GM21360 (cell line): ENCODE data around the gene ERRFI1.

ENCODE experiments used
- ATAC-seq: cut with Tn5 transposase; IDR thresholded peaks from one replicate; pipeline ENCODE4 v1.9.1; 2021; ENCODE audit warnings: mild to moderate bottlenecking, moderate library complexity; ENCODE audit not compliant: unreplicated experiment

The ERRFI1 gene

DNA sequence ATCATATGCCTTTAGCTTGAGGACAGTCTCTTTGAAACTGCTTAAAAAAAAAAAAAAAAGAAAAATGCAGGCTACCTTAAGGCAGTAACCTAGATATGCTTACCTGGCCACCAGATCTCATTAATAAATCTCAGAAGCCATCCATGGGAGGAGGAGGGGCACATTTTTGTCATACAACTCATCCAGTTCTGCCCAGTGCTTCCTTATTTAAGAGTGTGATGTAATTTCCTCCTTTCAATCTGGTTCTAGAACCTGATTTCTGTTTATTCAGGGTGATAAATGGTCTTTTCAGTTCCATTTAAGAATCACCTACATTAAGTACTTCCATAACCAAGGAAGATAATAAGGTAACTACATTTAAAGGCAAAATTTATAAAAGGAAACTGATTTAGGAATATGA is 6.1 kb downstream of the ERRFI1 start:
- no peak for ATAC-seq

DNA sequence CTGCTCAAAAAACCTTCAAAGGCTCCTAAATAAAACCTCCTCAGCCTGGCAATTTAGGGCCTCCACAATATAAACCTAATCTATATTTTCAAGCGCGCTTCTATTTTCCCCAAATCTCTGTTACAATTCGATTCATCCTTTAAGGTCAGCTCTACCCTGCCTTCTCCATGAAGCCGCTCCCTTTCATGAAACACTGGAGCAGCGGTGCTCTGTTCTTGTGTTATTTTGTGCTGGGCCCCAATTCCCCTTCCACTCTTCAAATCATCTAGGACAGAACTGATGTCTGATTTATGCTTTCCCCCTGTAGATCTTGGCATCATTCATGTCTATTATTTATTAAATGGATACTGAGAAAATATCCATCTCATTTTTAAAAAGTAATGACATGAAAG is 6.9 kb downstream of the ERRFI1 start:
- ATAC-seq = no peak

DNA sequence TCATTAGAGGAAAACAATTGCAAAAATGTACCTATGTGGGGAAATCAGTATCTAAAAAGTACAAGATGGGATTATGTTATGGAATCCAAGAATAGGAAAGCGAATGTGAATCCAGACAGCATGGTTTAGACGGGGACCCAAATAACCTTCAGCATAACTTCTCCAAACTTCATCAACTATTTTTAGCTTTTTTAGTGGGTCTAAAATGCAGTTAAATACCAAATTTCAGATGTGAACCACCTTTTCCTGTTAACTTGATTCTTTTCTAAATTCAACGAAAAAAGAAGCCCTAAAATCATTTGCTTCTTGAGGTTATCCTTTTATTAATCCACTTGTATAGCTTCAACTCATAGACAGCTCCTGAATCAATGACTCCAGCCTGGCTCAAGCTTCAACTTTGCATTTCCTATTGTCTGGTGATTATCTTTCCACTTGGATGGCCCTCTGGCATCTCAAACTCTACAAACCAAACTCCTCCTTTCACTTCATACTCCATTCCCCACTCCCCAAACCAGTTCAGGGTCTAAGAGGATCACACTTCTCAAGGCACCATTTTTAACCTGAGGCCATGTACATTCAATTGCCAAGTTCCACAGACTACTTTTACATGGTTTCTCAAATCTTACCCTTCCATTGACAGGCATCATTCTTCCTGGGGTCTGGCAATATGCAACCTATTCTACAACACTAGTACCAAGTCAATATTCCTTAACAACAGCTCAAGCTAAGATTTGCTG is 7.4 kb downstream of the ERRFI1 start:
- no peak for ATAC-seq

DNA sequence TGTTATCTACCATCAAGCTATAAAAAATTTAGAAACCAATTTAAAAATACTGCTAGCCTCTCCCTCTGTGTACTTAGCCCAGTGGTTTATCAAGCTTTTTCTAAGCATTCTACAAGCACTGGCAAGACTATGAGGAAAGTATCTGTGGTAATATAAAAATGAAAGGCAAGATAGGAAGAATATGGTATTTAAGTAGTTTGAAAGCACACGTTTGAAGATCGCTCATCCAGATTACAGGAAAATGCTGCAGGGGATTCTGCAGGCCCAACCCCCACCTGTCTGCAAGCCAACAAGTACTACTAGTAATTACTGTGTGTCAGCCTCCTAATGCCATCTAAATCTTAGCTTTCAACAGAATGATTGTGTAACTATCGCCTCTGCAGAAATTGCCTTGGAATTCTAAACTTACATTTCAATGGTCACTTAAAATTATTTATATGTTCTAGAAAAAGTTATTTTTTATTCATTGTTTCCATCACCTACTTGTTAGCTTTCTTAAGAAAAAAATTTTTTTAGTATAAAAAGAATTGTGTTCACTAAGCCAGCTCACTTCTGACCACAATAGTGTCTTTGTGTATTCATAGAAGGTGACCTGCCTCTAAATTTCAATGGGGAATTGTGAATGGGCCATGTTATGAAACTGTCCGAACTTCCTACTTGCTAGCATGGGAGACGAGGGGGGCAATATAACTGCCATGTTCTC is 8.5 kb downstream of the ERRFI1 start:
- ATAC-seq = no peak

DNA sequence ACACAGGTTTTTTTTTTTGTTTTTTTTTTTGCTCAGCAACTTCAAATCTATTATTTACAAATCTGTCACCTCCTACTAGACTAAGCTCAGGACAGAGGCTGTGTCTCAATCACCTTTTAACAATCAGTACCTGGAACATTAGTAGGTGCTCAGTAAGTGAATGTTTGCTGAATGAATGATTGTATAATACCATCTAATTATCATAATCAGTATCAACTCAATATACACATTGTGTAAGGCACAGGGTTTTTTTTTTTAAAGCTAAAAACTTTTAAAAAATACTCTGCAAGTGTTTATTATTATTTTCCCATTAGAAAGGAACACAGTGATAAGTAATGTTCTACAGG is 9.2 kb downstream of the ERRFI1 start:
- ATAC-seq = no peak

DNA sequence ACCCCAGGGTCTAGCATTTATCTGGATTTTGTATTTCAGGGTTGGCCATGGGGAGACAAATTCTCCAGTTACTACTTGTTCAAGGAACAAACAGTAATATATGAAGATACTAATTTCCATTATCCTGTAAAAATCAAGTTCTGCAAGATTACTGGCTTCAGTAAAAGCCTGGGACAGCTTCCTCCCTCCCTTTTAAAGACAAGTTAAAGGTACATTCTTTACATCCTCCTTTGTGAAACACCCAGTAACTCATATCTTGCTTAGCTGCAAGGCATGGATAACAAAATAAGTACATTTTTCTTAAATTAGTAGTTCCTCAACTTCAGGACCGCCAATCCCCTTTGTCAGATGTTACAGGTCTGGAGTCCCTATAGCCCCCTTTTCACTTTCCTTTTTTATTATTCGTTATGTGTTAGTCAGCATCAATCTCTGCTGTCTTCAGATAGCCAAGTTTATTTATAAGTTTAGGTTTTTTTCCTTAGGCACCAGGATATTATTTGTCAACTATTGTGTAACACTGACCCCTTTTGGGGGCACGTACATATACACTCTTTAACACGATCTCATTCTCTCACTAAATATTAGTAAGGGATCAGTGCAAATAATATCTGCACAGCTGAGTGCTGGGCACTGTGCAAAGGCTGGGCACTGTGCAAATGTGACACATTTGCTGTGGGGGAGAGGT is 9.8 kb downstream of the ERRFI1 start:
- no peak for ATAC-seq

DNA sequence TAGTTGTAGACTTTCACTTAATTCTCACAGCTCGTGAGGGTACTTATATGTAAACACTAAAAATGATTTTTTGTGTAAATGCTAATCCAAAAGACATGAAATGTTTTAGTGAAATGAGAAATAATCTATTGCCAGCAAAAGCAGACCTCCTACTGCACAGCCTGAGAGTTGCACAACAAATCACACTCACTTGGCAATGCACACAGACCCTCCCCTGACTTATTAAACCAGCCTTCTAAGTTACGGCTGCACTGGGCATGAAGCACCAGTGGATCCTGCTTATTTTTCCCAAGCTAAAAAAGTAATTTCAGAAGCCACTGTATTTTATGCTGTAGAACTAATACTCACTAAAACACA is 10.3 kb downstream of the ERRFI1 start:
- ATAC-seq = no peak

DNA sequence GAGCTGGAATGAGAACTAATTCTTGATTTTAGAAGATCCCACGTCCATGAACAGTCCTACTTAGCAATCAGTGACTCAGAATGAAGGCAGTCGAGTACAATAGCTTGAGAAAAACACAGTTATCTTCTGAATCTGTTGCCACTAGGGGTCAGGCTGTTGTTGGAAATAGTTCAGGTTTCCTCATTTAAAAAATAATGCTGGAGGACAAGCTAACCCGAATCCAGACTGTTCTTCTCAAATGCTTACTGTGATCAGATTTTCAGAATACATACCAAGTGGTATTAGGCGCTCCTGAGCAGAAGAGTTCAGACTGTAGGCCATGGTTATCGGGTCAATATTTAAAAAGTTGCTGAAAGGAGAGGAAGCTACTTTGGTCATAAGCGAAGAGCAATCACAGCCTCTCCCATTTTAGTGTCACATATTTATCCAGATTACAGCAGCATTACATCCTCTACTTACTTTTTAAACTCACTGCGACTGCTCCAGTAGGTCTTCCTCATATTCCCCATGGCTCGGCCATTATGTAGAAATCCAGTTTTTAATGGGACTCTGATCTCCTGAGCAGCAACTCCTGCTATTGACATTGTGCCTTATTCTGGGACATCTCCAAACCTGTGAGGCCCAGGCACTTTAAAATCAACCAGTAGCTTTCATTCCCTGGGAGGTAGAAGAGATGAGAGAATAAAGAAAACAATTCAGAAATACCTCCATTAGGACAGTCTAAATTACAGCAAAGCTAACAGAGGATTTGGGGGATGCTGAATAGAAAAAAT is 10.9 kb downstream of the ERRFI1 start:
- ATAC-seq = no peak

DNA sequence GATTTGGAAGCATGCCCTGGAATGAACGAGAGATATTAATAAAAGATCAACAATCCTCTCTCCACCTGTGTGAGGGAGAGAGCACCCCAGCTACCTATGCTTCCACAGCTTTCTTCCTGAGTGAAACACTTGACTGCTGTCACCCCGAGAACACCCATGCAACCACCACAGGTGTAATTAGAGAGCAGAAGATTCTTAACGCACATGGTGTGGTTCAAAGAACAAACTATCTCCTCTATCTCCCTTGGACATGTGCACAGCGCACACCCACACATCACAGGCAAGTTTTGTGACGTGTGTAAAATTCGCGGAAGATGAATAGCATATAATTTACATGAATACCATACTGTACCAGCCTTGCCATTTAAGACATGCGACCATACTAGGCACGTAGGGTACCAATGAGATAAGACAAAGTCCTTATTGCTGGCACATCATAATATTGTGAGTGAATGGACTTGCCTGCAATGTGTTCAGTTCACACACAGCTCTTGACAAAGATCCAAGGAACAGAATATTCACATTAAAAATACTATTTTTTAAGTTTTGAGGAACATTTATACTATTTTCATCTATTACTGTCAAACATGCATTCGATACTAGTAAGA is 11.6 kb downstream of the ERRFI1 start:
- no peak for ATAC-seq

DNA sequence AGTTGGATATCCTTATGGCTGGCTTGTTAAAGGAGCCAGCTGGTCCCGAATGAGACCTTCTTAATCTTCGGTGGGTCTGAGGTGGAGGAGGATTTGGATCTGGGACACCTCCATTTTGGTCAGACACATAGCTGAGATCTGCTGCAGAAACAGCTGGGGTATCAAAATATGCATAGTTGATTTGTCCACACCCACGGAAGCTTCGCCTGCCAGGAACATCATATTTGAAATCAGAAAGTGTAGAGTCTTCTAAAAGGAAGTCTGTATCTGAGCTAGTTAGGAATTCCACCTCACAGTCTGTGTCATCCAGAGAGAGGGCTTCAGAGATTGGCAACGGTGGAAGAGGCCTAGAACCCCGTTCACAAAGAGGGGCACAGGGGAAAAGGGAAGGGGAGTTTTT is 12.3 kb downstream of the ERRFI1 start:
- ATAC-seq = no peak

DNA sequence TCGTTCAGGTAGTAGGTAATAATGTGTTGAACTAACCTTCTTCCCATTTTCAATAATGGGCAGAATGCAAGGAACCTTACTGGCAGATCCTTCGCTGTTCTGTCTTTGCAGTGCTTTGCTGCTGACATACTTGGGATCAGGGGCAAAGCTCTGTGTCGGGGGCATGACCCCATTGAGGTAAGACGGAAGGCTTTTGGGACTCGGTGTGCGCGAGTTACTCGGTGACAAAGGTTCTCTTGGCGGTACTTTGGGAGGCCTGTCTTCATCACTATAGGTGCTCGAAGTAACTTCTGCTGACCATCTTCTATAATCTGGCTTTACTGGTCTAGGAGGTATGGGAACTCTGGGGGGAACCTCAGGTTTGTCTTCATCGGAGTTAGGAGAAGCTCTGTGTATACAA is 12.7 kb downstream of the ERRFI1 start:
- no peak for ATAC-seq

DNA sequence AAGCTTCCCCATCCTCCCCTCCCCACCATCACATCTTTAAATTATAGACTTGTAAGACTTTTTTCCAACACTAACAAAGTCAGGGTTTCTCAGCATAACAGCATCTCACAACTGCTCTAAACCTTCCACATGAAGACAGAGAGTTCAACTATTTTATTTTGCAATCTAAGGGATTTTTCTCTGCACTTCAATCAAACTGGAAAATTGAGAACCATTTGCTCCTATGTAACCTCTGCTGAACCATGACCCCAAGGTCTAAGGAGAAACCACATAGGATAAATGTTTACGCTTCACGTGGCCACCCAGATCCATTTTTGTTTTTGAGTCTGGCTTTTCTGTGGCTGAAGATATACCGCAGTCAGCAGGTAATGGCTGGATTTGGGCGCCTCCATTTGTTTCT is 13.2 kb downstream of the ERRFI1 start:
- ATAC-seq = no peak

DNA sequence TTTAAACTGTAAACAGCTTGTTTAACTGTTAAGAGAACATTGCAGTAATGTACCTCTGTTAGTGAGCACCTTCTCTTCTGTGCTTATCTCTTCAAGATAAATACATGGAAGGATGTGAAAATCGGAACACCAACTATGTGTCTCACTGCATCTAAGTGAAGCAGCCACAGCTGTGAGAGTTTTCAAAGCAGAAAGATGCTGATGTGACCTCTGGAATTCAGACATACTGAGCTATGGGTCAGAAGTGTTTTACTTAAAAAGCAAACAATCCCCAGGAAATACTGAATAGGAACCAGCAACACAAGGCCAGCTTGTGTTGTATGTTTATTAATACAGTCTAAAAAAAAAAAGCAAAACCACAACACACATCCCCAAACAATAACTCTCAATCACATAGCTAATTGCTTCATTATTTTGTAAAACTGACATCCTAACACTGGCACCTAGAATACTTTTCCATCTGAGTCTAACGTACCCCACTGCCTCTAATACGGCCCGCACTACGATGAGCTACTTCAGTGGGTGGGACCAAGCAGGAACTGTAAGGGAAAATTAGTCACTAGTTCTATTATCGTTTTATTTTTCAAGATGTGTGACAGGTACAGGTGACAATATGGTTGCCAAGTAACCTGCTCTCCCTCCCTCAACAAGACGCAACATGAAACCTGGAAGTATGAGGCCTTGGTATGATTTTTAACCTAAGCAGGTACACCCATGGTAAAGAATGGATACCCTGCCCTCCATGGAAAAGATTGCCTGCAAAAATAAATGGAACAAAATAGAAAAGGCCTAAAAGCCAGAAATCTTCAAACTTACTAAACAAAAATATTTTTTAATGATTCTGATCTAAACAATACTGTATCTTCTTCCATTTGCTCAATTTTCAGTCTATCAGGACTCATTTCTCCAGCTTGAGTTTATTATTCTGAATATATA is 13.9 kb downstream of the ERRFI1 start:
- no peak for ATAC-seq

DNA sequence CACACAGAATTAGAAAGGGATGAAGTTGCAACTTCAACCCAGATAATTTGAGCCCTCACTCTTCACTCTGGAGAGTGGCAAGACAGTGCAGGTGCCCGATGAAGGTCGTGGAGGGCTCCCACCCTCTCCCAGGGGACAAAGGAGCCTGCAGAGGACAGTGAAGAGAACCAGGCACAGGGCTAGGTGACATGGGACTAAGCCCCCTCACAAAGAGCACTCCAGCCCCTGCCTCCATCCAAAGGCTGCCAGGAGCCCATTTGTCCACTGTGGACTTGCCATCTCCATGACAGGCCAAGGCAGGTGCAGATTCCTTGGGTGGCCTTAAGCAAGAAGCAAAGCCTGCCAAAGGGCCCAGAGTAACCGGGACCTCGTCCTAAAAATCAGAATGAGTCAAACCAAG is 15.1 kb downstream of the ERRFI1 start:
- ATAC-seq = no peak

DNA sequence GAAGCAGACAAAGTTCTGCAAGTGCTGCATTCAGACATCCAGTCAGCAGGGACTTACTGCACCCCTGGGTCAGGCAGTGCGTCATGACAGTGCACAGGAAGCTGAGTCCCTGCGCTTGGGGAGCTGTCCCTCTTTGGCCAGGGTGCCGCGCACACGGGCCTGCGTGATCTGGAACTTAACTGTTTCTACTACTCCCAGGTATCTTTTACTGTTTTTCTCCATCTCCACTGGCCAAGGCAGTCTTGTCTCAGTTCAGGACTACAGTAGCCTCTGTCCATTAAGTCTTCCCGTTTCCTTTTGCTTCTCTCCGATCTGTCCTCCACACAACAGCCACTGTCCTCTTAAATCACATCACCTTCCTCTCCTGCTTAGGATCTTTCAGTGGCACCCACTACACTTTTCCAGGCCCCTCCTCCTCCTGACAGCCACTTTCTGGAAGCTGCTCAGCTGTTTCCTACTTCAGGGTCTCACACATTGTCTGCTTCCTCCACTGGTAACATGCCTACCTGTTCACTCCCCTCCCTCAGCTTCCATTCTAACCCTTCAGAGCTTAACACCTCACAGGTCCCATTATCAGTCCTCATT is 15.9 kb downstream of the ERRFI1 start:
- ATAC-seq = no peak

DNA sequence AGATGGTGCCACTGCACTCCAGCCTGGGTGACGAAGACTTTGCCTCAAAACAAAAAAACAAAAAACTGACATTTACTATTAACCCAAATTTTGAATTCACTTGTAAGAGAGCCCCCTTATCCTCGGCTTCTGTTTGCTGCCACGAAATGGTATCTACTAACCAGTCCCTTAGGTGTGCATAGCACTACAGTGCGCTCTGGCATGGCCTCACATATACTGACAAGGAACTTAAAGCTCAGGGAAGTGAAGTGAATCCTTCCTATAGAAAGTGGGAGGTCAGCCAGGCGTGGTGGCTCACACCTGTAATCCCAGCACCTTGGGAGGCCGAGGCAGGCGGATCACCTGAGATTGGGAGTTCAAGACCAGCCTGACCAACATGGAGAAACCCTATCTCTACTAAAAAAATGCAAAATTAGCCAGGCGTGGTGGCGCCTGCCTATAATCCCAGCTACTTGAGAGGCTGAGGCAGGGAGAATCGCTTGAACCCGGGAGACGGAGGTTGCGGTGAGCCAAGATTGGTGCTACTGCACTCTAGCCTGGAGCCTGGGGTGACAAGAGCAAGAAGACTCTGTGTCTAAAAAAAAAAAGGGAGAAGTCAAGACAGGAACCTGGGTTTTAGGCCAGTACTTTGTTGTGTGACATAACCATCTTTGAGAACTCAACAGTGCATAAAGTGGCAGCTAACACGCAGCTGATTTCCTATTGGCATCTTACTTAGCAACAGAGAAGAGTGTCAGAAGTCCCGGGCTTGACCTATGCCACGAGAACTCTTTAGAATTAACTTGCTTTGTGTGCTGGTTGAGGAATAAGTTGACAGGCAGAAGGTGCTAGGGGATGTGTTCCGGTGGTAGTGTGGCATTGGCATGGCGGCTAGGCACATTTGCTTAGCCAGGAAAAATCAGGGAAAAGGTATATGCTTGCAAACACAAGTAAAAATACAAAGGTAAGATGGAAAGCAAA is 16.8 kb downstream of the ERRFI1 start:
- ATAC-seq = no peak

DNA sequence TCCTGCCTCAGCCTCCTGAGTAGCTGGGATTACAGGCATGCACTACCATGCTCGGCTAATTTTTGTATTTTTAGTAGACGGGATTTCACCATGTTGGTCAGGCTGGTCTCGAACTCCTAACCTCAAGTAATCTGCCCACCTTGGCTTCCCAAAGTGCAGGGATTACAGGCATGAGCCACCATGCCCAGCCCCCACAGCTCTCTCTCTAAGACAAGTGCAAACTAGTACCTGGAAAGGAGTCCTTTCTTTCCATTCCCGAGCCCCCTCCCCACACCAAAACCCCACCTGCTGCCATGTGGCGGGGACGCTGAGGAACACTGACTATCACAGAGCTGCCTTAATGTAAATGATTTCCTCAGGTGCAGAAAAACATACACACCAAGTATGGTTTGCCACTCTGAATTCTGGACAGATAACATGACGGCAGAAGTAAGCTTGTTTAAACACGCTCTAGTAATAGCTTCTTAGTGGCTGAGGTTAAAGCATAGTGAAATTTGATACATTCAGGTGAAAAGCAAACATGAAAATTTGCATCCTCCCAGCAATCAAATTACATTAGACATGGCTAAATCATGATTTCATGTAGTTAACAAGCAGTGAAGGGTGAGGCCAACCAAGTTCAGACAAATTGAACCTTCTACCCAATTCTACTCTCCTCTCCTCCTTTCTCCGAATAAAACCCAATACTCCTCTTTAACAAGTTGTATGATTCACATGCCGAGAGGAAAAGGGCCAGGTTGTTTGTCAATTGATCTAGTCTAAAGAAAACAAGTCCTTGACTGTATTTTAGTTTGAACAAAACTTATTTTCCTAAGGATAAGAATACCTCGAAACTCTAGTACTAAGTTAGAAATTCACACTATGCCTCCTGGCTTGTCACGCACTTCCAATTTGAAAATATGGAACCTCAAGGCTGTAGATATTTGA is 19.8 kb downstream of the ERRFI1 start:
- ATAC-seq = no peak
